IPS-11a (cell line): Measurements from ENCODE around the gene PSD2.

Source experiments
- H3K4me3 ChIP-seq: one replicate; pipeline ENCODE4 v1.5.1; 2013; ENCODE audit warnings: low read depth, low read length, control low read depth

Gene PSD2

GRCh38 chr5:139854029-139854605 is 58.5 kb downstream of the PSD2 start:
- H3K4me3 ChIP-seq, result no peak overlapping the region

DNA sequence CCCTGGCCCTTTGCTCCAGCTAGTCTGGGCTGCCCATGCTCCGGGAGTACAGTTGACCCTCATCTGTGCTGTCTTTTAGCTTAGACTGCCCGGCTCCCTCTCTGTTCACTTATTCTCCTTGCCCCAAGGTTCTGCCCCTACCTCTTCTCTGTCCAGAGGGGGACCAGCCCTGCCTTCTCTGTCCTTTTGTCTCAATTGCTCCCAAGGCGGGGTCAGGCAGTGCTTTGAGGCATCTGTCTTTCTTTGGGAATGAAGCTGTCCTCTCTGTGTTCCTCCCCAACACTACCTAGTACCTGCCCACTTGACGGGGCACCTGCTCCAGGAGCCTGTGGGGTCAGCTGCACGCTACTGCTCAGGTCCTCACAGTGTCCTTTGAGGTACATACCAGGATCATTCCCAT is 59.3 kb downstream of the PSD2 start:
- H3K4me3 ChIP-seq, result no peak overlapping the region

DNA sequence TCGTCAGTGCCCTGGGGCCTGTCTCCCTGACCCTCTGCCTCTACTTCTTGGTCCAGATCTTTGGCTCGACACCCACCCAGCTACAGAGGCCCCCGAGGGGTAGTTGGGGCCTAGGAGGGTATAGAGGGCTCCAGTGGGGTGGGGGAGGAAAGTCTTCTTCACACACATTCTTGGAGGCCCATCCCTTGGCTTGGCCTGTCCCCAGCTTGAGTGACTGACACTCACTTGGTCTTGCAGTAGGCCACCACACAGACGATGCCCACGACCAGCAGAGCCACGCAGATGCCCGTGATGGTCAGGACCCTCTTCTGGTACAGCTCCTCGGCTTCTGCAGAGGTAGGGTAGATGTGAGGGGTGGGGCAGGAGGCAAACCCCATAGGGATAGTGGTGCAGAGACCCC is 59.8 kb downstream of the PSD2 start:
- H3K4me3 ChIP-seq, result no peak overlapping the region

DNA sequence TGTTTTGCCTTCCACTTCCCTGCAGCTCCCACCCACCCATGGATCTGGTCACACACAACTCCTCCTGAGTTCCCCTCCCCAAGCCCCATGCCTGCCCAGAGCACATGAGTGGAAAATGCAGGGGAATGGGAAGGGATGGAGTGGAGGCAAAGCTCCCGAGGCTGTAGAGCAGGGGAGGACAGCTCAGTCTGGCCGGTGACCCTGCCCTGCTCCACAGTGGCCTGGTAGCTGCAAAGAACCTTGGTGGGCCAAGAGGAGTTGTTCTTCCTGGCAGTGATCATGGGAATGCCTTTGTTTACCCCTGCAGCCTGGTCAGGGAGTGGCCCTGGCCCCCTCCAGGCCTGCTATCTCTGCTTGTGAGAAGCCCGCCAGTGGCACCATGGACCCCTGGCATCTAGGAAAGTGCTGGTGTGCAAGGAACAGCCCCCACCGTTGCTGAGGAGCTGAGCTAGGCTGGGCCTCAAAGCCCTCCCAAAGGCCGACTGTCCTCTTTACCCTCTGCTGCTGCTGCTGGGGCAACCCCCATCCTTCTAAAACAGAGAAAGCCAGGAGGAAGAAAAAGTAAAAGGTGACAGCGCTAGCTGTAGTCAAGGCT is 60.4 kb downstream of the PSD2 start:
- H3K4me3 ChIP-seq, result no peak overlapping the region

DNA sequence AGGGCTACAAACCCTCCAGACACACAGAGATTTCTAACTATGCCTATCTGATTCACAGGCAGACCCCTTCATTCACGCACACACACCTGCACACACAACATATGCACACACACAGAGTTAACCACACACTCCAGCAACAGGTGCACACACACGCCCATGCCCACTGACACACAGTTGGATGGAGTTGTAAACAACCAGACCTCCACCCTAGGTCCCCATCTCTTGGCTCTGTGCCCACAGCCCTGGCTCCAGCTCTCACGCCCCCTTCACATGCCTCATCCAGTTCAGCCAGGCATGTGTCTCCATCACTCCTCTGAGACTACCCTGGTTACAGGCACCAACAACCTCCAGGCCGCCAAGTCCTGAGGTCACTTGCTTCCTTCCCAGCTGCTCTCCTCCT is 61.1 kb downstream of the PSD2 start:
- no peak overlapping the region for H3K4me3 ChIP-seq

DNA sequence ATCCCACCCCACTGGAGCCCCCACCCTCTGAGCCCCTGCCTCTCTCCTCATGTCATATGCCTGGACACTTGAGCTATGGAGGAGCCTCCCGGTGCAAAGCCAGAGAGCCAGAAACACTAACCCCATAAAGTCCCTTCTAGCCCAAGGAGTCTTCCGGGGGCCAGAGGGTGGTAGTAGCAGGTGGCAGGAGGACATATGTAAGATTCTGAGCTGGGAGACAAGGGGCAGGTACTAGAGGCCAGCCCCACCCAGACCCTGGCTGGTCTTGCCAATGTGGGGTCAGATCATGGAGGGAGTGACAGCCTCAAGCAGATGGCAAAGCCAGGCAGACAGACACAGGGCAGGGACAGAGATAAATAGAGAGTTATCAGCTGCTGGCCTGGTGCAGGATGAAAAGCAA is 63.4 kb downstream of the PSD2 start:
- no peak overlapping the region for H3K4me3 ChIP-seq

GRCh38 chr5:139861021-139861888 is 65.6 kb downstream of the PSD2 start:
- no peak overlapping the region for H3K4me3 ChIP-seq

DNA sequence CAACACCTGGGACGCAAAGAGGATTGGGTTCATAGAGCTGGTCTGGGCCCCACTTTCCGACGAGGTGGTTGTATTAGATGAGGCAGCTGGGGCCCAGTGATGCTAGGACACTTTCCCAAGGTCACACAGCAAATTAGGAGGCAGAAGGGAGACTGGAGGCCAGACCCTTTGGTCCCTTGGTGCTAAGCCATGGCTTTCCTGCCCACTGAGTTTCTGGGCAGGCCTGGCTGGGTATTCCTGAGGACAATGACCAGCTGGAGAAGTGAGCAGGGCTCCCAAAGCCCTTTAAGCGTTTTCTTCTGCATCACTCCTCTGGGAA is 66.2 kb downstream of the PSD2 start:
- H3K4me3 ChIP-seq, result no peak overlapping the region

DNA sequence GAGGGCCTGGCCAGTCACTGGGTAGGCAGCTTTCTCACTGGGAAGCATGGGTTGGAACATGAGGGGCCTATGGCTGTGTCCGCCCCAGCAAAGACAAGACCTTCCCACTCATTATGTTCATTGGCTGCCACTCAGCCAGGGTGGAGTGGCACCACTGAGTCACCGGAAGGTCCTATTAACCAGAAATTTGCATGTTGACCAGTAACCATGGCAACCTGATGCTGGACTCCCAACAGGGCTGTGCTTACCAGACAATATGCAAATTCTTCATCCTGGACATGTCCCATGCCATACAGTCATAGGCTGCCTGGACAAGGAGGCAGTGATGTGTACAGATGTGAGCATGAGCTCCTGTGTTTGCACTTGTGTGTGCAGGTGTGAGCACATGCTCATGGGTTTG is 66.7 kb downstream of the PSD2 start:
- H3K4me3 ChIP-seq, result no peak overlapping the region

DNA sequence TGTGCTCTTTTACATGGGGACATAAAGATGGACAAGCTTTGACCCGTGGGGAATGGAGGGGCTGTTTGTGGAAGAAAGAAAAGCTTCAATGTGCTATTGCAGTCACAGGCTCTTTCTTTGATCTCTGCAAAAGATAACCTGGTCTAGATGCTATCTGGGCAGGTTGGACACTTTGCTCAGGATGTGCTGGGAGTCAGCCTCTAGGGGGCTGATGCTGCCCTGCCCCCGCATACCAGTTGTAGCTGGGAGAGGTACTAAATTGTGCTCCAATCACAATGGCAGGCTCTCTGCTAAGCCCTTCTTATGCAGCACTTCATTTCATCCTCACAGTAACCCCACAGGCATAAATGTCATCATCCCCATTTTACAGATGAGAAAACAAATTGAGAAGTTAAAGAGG is 67.2 kb downstream of the PSD2 start:
- H3K4me3 ChIP-seq, result no peak overlapping the region

DNA sequence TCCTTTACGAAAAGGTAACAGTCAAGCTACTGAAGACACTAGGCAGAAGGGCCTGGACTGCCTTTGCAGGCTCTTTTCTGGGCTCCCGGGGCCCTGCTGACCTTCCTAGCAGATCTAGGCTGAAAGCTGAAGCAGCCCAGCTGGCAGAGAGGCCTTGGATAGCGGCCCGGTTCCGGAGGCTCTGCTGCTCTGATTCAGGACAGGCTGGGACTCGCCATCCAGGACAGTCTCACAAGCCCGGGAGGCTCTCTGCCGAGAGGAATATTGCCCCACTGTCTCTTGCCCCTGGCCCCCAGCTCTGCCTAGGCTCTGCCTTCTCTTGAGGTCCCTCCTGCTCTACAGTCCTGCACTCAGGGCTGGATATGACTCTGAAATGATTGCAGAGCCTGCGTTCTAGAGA is 67.8 kb downstream of the PSD2 start:
- H3K4me3 ChIP-seq, result no peak overlapping the region

- H3K4me3 ChIP-seq, result no peak overlapping the region
These were observed 68.4 kb downstream of the PSD2 start for GRCh38 chr5:139863855-139864558.

DNA sequence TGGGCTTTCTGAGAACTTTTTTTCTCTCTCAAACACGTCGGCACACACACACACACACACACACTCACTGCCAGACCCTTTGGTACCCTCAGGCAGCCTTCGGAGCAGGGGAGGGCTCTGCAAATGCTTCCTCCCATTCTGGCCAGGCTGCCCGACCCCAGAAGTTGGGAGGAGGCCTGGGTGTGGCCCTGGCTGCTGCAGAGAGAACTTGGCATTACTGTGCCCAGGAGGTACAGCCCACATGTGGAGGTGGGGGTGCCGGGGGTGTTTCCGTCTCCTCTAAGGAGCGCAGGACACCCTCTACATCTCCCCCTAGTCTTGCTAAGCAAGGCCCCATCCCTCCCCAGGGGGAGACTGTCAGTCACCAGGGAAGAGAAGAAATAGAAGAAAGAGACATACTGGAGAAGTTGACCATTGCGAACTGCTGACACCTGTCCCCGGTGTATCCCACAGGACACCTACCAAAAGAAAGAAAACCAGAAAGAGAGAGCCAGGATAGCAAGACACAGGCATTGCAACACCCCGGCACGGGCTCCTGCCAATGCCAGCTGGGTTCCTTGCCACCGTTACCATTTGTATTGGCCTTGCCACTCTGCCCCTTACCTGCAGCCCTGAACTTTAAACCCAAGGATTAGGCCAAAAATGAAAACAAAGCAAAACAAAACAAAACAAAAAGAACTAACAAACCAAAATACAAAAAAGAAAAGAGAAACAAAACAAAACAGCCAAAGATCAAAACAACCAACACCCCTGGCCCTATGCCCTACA is 69.3 kb downstream of the PSD2 start:
- H3K4me3 ChIP-seq, result no peak overlapping the region

DNA sequence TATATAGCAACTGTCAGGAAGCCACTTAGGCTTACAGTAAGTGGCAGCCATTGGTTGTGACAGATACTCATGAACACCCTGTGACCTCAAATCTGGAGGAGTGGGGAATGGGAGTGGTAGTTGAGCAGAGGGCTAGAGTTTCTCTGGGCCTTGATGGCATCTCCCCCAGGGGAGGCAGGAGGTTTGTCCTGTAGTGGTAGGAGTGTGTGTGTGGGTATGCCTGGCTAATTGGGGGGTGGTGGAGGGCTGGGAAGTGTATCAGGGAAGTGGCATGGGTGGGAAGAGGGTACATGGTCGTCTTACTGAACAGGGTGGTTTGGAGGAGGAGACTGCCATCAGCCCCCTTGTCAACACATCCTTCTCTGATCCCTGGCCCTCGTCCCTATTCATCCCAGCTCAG is 71.5 kb downstream of the PSD2 start:
- no peak overlapping the region for H3K4me3 ChIP-seq

DNA sequence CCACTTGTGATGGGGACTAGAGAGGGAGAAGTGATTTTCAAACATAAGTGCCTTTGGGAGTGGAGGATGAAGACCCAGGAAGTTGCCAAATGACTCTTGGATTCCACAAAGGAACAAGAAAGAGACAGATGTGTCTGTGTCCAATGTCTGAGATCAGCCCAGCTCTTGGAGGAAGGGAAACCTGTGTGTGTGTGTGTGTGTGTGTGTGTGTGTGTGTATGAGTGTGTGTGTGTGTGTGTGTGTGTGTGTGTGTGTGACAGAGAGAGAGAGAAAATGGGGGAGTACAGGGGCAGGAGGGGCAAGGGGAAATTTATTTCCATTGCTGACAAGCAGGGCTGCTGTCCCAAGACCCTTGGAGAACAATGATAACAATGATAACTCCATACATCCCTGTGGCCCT is 72.0 kb downstream of the PSD2 start:
- no peak overlapping the region for H3K4me3 ChIP-seq

DNA sequence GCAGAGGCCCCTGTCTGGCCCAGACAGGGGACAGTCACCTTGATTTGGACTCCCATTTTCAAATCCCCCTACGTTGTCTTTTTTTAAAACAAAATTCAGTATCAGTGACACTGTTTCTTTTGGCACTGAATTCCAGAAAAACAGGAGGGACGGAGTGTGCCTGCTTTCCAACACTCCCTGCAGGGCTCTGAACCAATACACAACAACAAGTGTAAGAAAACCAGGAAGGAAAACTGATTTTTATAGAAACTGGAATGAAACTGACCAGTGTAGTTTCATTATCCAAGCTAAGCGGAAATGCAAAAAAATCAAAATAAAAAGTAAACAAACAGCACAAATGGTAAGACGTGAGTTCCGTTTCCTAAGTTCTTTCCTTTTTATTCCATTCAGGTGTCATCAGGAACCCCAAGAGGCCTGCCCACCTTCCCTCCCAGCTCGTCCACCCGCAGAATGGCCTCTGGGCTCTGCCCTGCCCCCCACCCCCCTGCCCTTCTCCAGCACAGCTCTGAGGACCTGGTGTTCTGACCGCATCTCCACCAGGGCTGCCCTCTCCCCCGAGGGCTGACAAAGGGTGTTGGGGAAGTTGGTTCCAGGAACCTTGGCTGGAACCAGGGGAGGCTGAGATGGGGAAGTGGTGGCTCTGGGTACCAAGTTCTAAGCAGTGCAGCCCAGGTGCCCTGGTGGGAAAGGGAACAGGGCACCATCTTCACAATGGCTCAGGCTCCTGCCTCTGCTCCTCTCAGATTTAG is 73.6 kb downstream of the PSD2 start:
- H3K4me3 ChIP-seq, result no peak overlapping the region

- H3K4me3 ChIP-seq, result no peak overlapping the region
These were observed 75.1 kb downstream of the PSD2 start for GRCh38 chr5:139870677-139871076.

GRCh38 chr5:139871614-139872013 is 76.0 kb downstream of the PSD2 start:
- no peak overlapping the region for H3K4me3 ChIP-seq

GRCh38 chr5:139872052-139872766 is 76.6 kb downstream of the PSD2 start:
- no peak overlapping the region for H3K4me3 ChIP-seq
